ENCODE measurements around the gene USP40.

Gene USP40

DNA sequence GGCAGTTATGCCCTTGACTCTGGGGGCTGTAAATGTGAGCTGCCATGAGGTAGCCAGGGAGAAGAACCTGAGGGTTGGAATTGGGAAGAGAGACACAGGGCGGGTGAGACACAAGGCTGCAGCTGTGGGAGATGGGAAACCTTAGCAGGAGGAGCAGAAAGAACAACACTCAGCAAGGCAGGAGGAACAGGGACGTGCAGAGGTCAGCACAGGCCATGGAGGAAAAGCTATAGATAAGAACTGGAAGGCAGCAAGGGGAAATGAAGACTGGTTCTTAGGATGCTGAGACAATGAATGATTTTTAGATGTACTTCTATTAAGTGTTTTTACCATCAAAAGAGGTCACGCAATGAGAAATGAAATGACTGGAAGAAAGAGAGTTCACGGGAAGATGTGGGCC is 80.2 kb downstream of the USP40 start:
- H4K12ac ChIP-seq (ENCODE audit: low read depth, low read length), result no peak overlapping the region
- no peaks in the 10 kb centered on the region for H3K27me3 ChIP-seq (ENCODE audit: insufficient read depth, low read length)
- no peaks in the 10 kb centered on the region for H3K79me2 ChIP-seq (ENCODE audit: control insufficient read depth, insufficient read depth, low read length, poor library complexity)
- H3K27ac ChIP-seq (ENCODE audit: low read depth, low read length), result peak overlapping the region; percentile 41
- H2AK5ac ChIP-seq (ENCODE audit: low read length), result no peak overlapping the region
- no peak for DNase-seq
- no peak overlapping the region for H4K91ac ChIP-seq (ENCODE audit: low read depth, low read length)
- no CpG with 5 or more reads among the region's 4 CpGs for WGBS (ENCODE audit: extremely low coverage, insufficient coverage, insufficient read length)
- no peak overlapping the region for H3K4ac ChIP-seq (ENCODE audit: low read depth, low read length)
- peaks cover 12 to 19% of the 10 kb centered on the region in 2 experiments for H3K36me3 ChIP-seq (ENCODE audit: control insufficient read depth in 1 of 2, insufficient read depth in 2 of 2, low read length in 2 of 2)
- no peak overlapping the region for H2BK12ac ChIP-seq (ENCODE audit: low read length)
- no peak overlapping the region for H4K8ac ChIP-seq (ENCODE audit: low read depth, low read length)
- H3K4me2 ChIP-seq (ENCODE audit: low read length), result no peak overlapping the region
- no peak overlapping the region for H3K18ac ChIP-seq (ENCODE audit: low read length)
- no peak overlapping the region for H2AFZ ChIP-seq (ENCODE audit: insufficient read depth, low read length, poor library complexity)
- H3K9ac ChIP-seq (ENCODE audit: low read length), result no peak overlapping the region
- H3K14ac ChIP-seq (ENCODE audit: low read length), result no peak overlapping the region
- H2BK120ac ChIP-seq (ENCODE audit: insufficient read depth, low read length, poor library complexity), result no peak overlapping the region
- no peak overlapping the region for H3K23ac ChIP-seq (ENCODE audit: low read length)
- no peaks in the 10 kb centered on the region for H3K9me3 ChIP-seq (ENCODE audit: insufficient read depth, low read depth, low read length)
- H3K4me3 ChIP-seq (ENCODE audit: low read depth, low read length), result no peak overlapping the region
- peaks cover 5 to 10% of the 10 kb centered on the region in 2 experiments for H3K4me1 ChIP-seq (ENCODE audit: control insufficient read depth in 1 of 2, insufficient read depth in 2 of 2, low read length in 2 of 2)
- no peak overlapping the region for H2BK5ac ChIP-seq (ENCODE audit: low read depth, low read length, poor library complexity)
- peaks cover 3% of the 10 kb centered on the region for H3K79me1 ChIP-seq (ENCODE audit: low read length)

DNA sequence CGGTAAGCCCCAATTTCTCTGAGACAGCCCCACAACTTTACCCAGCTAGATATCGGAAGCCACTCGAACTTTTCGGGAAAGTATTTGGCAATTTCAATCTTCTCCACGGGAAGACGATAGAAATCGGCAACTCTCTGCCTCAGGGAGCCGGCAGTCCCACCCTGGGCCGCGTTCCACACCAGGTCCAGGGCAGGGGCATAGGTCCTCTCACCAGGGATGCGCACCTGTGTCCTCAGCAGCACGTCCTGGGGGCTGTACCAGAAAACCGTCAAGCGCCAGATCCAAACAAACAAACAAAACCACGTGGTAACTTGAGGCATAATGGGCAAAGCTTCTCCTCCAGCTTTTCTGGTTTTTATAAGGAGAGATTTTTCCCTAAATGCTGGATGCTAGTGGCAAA is 80.9 kb downstream of the USP40 start:
- WGBS (ENCODE audit: extremely low coverage, insufficient coverage, insufficient read length), result no CpG with 5 or more reads among the region's 15 CpGs
- no peaks in the 10 kb centered on the region for H3K27me3 ChIP-seq (ENCODE audit: insufficient read depth, low read length)
- H3K4me1 ChIP-seq (ENCODE audit: control insufficient read depth in 1 of 2, insufficient read depth in 2 of 2, low read length in 2 of 2), result peaks cover 5 to 10% of the 10 kb centered on the region in 2 experiments
- no peak overlapping the region for H3K18ac ChIP-seq (ENCODE audit: low read length)
- H3K14ac ChIP-seq (ENCODE audit: low read length), result no peak overlapping the region
- H3K4me3 ChIP-seq (ENCODE audit: low read depth, low read length), result no peak overlapping the region
- no peak overlapping the region for H3K23ac ChIP-seq (ENCODE audit: low read length)
- no peak overlapping the region for H4K8ac ChIP-seq (ENCODE audit: low read depth, low read length)
- no peak overlapping the region for H3K27ac ChIP-seq (ENCODE audit: low read depth, low read length)
- peaks cover under 1% of the 10 kb centered on the region for H3K79me2 ChIP-seq (ENCODE audit: control insufficient read depth, insufficient read depth, low read length, poor library complexity)
- H4K12ac ChIP-seq (ENCODE audit: low read depth, low read length), result no peak overlapping the region
- H2BK12ac ChIP-seq (ENCODE audit: low read length), result no peak overlapping the region
- no peak overlapping the region for H3K9ac ChIP-seq (ENCODE audit: low read length)
- H3K79me1 ChIP-seq (ENCODE audit: low read length), result peaks cover 3% of the 10 kb centered on the region
- H2AFZ ChIP-seq (ENCODE audit: insufficient read depth, low read length, poor library complexity), result no peak overlapping the region
- H2BK120ac ChIP-seq (ENCODE audit: insufficient read depth, low read length, poor library complexity), result no peak overlapping the region
- H2BK5ac ChIP-seq (ENCODE audit: low read depth, low read length, poor library complexity), result no peak overlapping the region
- peaks cover 12 to 20% of the 10 kb centered on the region in 2 experiments for H3K36me3 ChIP-seq (ENCODE audit: control insufficient read depth in 1 of 2, insufficient read depth in 2 of 2, low read length in 2 of 2)
- H2AK5ac ChIP-seq (ENCODE audit: low read length), result no peak overlapping the region
- no peak overlapping the region for H3K4me2 ChIP-seq (ENCODE audit: low read length)
- H3K4ac ChIP-seq (ENCODE audit: low read depth, low read length), result no peak overlapping the region
- no peaks in the 10 kb centered on the region for H3K9me3 ChIP-seq (ENCODE audit: insufficient read depth, low read depth, low read length)
- DNase-seq, result no peak
- no peak overlapping the region for H4K91ac ChIP-seq (ENCODE audit: low read depth, low read length)

DNA sequence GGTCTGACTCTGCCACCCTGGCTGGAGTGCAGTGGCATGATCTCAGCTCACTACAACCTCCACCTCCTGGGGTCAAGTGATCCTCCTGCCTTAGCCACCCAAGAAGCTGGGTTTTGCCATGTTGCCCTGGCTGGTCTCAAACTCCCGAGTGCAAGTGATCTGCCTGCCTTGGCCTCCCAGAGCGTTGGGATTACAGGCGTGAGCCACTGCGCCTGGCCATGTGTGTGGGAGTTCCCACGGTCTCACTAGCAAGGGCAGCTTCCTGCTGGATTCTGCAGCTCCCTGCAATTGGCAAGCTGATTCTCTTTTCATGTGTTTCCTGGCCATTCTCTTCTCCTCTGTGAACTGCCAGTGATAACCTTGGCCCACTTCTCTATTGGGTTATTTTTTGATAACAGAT is 84.0 kb downstream of the USP40 start:
- Histone ChIP-seq H2AFZ (ENCODE audit: insufficient read depth, low read length, poor library complexity) (no peak overlapping the region), H3K14ac (ENCODE audit: low read length) (no peak overlapping the region), H3K4me3 (ENCODE audit: low read depth, low read length) (no peak overlapping the region), H4K12ac (ENCODE audit: low read depth, low read length) (no peak overlapping the region), H3K79me1 (ENCODE audit: low read length) (peaks cover 3% of the 10 kb centered on the region), H3K79me2 (ENCODE audit: control insufficient read depth, insufficient read depth, low read length, poor library complexity) (peaks cover 2% of the 10 kb centered on the region), H2BK120ac (ENCODE audit: insufficient read depth, low read length, poor library complexity) (no peak overlapping the region), H4K8ac (ENCODE audit: low read depth, low read length) (no peak overlapping the region), H3K4me2 (ENCODE audit: low read length) (no peak overlapping the region), H3K18ac (ENCODE audit: low read length) (no peak overlapping the region), H3K27ac (ENCODE audit: low read depth, low read length) (no peak overlapping the region), H4K91ac (ENCODE audit: low read depth, low read length) (no peak overlapping the region), H3K9ac (ENCODE audit: low read length) (no peak overlapping the region), H3K4ac (ENCODE audit: low read depth, low read length) (no peak overlapping the region), H2AK5ac (ENCODE audit: low read length) (no peak overlapping the region), H3K9me3 (ENCODE audit: insufficient read depth, low read depth, low read length) (no peaks in the 10 kb centered on the region), H2BK12ac (ENCODE audit: low read length) (no peak overlapping the region), H2BK5ac (ENCODE audit: low read depth, low read length, poor library complexity) (no peak overlapping the region), H3K27me3 (ENCODE audit: insufficient read depth, low read length) (no peaks in the 10 kb centered on the region), H3K36me3 (ENCODE audit: control insufficient read depth in 1 of 2, insufficient read depth in 2 of 2, low read length in 2 of 2) (peaks cover 14 to 25% of the 10 kb centered on the region in 2 experiments), H3K4me1 (ENCODE audit: control insufficient read depth in 1 of 2, insufficient read depth in 2 of 2, low read length in 2 of 2) (peaks cover 5 to 10% of the 10 kb centered on the region in 2 experiments), H3K23ac (ENCODE audit: low read length) (no peak overlapping the region)
- WGBS (ENCODE audit: extremely low coverage, insufficient coverage, insufficient read length), result no CpG with 5 or more reads among the region's 5 CpGs
- DNase-seq, result no peak

DNA sequence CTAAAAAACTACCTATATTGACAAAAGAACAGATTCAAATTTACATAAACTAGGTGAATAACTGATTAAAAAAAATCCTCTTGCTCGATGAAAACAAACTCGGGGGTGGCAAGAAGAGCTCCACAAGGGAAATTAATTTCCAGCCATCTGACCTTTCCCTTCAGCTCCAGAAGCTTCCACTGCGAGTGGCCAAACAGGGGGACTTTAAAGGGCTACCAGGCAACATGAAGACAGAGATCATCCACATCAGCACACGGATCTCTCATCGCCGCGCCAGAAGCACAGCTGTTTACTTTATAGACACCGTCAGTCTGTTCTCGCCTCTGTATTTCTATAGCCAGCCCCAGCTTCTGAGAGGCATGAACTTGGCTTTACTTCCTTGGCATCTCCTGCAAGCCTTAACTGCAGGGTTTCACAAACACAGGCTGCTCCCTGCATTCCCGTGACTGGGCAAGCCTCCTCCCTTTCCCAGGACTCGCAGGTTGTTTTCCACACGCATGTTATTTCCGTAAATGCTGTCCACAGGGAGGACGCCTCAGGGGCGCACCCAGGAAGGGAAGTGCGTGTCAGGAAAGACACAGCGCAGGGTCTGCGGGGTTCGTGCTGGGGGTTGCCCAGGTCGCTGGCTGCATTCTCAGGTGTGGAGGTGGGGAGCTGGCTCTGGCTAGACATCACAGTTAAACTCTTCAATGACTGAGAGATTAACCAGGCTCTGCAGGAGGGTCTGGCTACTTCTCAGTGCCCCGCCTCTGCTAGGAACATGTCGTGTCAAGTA is 85.0 kb downstream of the USP40 start:
- no peak overlapping the region for H4K8ac ChIP-seq (ENCODE audit: low read depth, low read length)
- H2BK12ac ChIP-seq (ENCODE audit: low read length), result no peak overlapping the region
- no peak overlapping the region for H3K4ac ChIP-seq (ENCODE audit: low read depth, low read length)
- peaks cover 3 to 7% of the 10 kb centered on the region in 2 experiments for H3K4me1 ChIP-seq (ENCODE audit: control insufficient read depth in 1 of 2, insufficient read depth in 2 of 2, low read length in 2 of 2)
- no peak overlapping the region for H2BK5ac ChIP-seq (ENCODE audit: low read depth, low read length, poor library complexity)
- no peak overlapping the region for H2AK5ac ChIP-seq (ENCODE audit: low read length)
- no peak overlapping the region for H4K12ac ChIP-seq (ENCODE audit: low read depth, low read length)
- no peak overlapping the region for H3K4me3 ChIP-seq (ENCODE audit: low read depth, low read length)
- peaks cover 2% of the 10 kb centered on the region for H3K79me2 ChIP-seq (ENCODE audit: control insufficient read depth, insufficient read depth, low read length, poor library complexity)
- H2BK120ac ChIP-seq (ENCODE audit: insufficient read depth, low read length, poor library complexity), result no peak overlapping the region
- H2AFZ ChIP-seq (ENCODE audit: insufficient read depth, low read length, poor library complexity), result no peak overlapping the region
- no peak overlapping the region for H3K18ac ChIP-seq (ENCODE audit: low read length)
- H3K36me3 ChIP-seq (ENCODE audit: control insufficient read depth in 1 of 2, insufficient read depth in 2 of 2, low read length in 2 of 2), result peaks cover 24 to 34% of the 10 kb centered on the region in 2 experiments
- no peak for DNase-seq
- H3K27me3 ChIP-seq (ENCODE audit: insufficient read depth, low read length), result no peaks in the 10 kb centered on the region
- no peak overlapping the region for H3K27ac ChIP-seq (ENCODE audit: low read depth, low read length)
- H3K79me1 ChIP-seq (ENCODE audit: low read length), result no peaks in the 10 kb centered on the region
- no peaks in the 10 kb centered on the region for H3K9me3 ChIP-seq (ENCODE audit: insufficient read depth, low read depth, low read length)
- WGBS (ENCODE audit: extremely low coverage, insufficient coverage, insufficient read length), result no CpG with 5 or more reads among the region's 22 CpGs
- H3K4me2 ChIP-seq (ENCODE audit: low read length), result peak overlapping the region; percentile 20
- no peak overlapping the region for H4K91ac ChIP-seq (ENCODE audit: low read depth, low read length)
- no peak overlapping the region for H3K23ac ChIP-seq (ENCODE audit: low read length)
- H3K14ac ChIP-seq (ENCODE audit: low read length), result no peak overlapping the region
- H3K9ac ChIP-seq (ENCODE audit: low read length), result no peak overlapping the region
